GM18507 (cell line): ENCODE measurements around the gene RERE.

Experiments
- DNase-seq: peaks from one replicate; pipeline ENCODE4 v3.0.0; 2011; ENCODE audit warnings: low read depth; ENCODE audit not compliant: insufficient read length; ENCODE audit errors: extremely low spot score
- FAIRE-seq: peaks from 2 replicates; lab custom pipeline; 2011; peaks lifted over from hg19 to GRCh38; lab: Jason Lieb, UNC

The RERE gene

GRCh38 chr1:8547791-8548190, 269.6 kb downstream of the RERE start:
- FAIRE-seq (no peak), DNase-seq (no peak)

GRCh38 chr1:8545078-8545477, 272.4 kb downstream of the RERE start:
- FAIRE-seq (peak; percentile 74), DNase-seq (no peak)

- FAIRE-seq, result no peak
- no peak for DNase-seq
Observed at GRCh38 chr1:8544644-8545043, 272.8 kb downstream of the RERE start.

GRCh38 chr1:8543965-8544364, 273.5 kb downstream of the RERE start:
- DNase-seq (no peak), FAIRE-seq (no peak)

GRCh38 chr1:8541961-8542521, 275.4 kb downstream of the RERE start:
- DNase-seq, result no peak
- no peak for FAIRE-seq

GRCh38 chr1:8540971-8541370, 276.5 kb downstream of the RERE start:
- DNase-seq (no peak), FAIRE-seq (peak; percentile 15)

- FAIRE-seq (peak; percentile 26), DNase-seq (no peak)
Observed at GRCh38 chr1:8540261-8540941, 277.0 kb downstream of the RERE start.

GRCh38 chr1:8539683-8540082, 277.8 kb downstream of the RERE start:
- FAIRE-seq, result no peak
- DNase-seq, result no peak

- DNase-seq, result no peak
- FAIRE-seq, result no peak
Observed at GRCh38 chr1:8538502-8538901, 278.9 kb downstream of the RERE start.

- FAIRE-seq (no peak), DNase-seq (no peak)
Observed at GRCh38 chr1:8537991-8538390, 279.4 kb downstream of the RERE start.

GRCh38 chr1:8536515-8536914, 280.9 kb downstream of the RERE start:
- DNase-seq, result no peak
- no peak for FAIRE-seq

- no peak for FAIRE-seq
- no peak for DNase-seq
Observed at GRCh38 chr1:8533907-8534306, 283.5 kb downstream of the RERE start.

- FAIRE-seq, result peak; percentile 89
- DNase-seq, result no peak
Observed at GRCh38 chr1:8533124-8533523, 284.3 kb downstream of the RERE start.

GRCh38 chr1:8529901-8530300, 287.5 kb downstream of the RERE start:
- DNase-seq (no peak), FAIRE-seq (no peak)

- no peak for FAIRE-seq
- no peak for DNase-seq
Observed at GRCh38 chr1:8527941-8528340, 289.5 kb downstream of the RERE start.

- DNase-seq (no peak), FAIRE-seq (peak; percentile 90)
Observed at GRCh38 chr1:8525558-8526275, 291.7 kb downstream of the RERE start.

- no peak for DNase-seq
- FAIRE-seq, result no peak
Observed at GRCh38 chr1:8525216-8525557, 292.3 kb downstream of the RERE start.

- peak; percentile 38 for FAIRE-seq
Observed at GRCh38 chr1:8524627-8525157, 292.7 kb downstream of the RERE start.

GRCh38 chr1:8523666-8524206, 293.7 kb downstream of the RERE start:
- DNase-seq, result no peak
- peak; percentile 48 for FAIRE-seq

More at GRCh38 chr1:8524627-8525157, 292.7 kb downstream of the RERE start:
- no peak for DNase-seq

GRCh38 chr1:8520483-8520966, 296.9 kb downstream of the RERE start:
- peak; percentile 9 for FAIRE-seq
- DNase-seq, result no peak
